AG10803 (cell line): ENCODE measurements around the gene EHBP1.

ENCODE experiments used
- DNase-seq: peaks from one replicate; pipeline ENCODE4 v3.0.0; 2010; ENCODE audit warnings: low read depth
- H3K4me3 ChIP-seq: 2 replicates; pipeline ENCODE4 v1.5.1; 2011; ENCODE audit warnings: mild to moderate bottlenecking, low read length, control low read depth
- CTCF ChIP-seq: conservative IDR thresholded peaks from 2 replicates; pipeline ENCODE4 v1.5.1; 2011; ENCODE audit warnings: mild to moderate bottlenecking, low read length, control low read depth, inconsistent platforms

The EHBP1 gene

GRCh38 chr2:62968168-62968567 is 262.7 kb downstream of the EHBP1 start:
- DNase-seq = no peak
- H3K4me3 ChIP-seq = no peak overlapping the region
- no peak for TF ChIP-seq CTCF

GRCh38 chr2:62968668-62969067 is 263.2 kb downstream of the EHBP1 start:
- TF ChIP-seq CTCF = no peak
- H3K4me3 ChIP-seq = no peak overlapping the region
- DNase-seq = no peak

GRCh38 chr2:62971936-62972335 is 266.4 kb downstream of the EHBP1 start:
- H3K4me3 ChIP-seq = no peak overlapping the region
- TF ChIP-seq CTCF = no peak
- DNase-seq = no peak

GRCh38 chr2:62972601-62973000 is 267.1 kb downstream of the EHBP1 start:
- no peak for TF ChIP-seq CTCF
- no peak overlapping the region for H3K4me3 ChIP-seq
- no peak for DNase-seq

GRCh38 chr2:62974999-62975398 is 269.5 kb downstream of the EHBP1 start:
- no peak for DNase-seq
- no peak for TF ChIP-seq CTCF
- no peak overlapping the region for H3K4me3 ChIP-seq

- TF ChIP-seq CTCF = no peak
- H3K4me3 ChIP-seq = no peak overlapping the region
- no peak for DNase-seq
Observed at GRCh38 chr2:62991605-62992004, 286.1 kb downstream of the EHBP1 start.

GRCh38 chr2:62992561-62992960 is 287.0 kb downstream of the EHBP1 start:
- TF ChIP-seq CTCF = no peak
- H3K4me3 ChIP-seq = no peak overlapping the region
- no peak for DNase-seq
